AG09309 (cell line): Measurements from ENCODE around the gene TCF3.
"Not testable (repeated sequence)": the region's sequence is repeated elsewhere in the genome, so short reads cannot be mapped to it uniquely, and the experiment has no call there.

Source experiments
- DNase-seq: peaks from one replicate; pipeline ENCODE4 v3.0.0-alpha.2; 2010; ENCODE audit warnings: low read depth
- H3K4me3 ChIP-seq: 2 replicates; pipeline ENCODE4 v1.5.1; 2011; ENCODE audit warnings: mild to moderate bottlenecking, low read depth, low read length, moderate library complexity; ENCODE audit not compliant: control insufficient read depth
- TF ChIP-seq, protein P1 (sequence below): IDR thresholded peaks from 2 replicates; pipeline ENCODE4 v1.5.1; 2011; ENCODE audit warnings: mild to moderate bottlenecking, low read depth, low read length, inconsistent platforms; ENCODE audit not compliant: insufficient read depth, control insufficient read depth; ENCODE audit errors: missing control alignments

The TCF3 gene

DNA sequence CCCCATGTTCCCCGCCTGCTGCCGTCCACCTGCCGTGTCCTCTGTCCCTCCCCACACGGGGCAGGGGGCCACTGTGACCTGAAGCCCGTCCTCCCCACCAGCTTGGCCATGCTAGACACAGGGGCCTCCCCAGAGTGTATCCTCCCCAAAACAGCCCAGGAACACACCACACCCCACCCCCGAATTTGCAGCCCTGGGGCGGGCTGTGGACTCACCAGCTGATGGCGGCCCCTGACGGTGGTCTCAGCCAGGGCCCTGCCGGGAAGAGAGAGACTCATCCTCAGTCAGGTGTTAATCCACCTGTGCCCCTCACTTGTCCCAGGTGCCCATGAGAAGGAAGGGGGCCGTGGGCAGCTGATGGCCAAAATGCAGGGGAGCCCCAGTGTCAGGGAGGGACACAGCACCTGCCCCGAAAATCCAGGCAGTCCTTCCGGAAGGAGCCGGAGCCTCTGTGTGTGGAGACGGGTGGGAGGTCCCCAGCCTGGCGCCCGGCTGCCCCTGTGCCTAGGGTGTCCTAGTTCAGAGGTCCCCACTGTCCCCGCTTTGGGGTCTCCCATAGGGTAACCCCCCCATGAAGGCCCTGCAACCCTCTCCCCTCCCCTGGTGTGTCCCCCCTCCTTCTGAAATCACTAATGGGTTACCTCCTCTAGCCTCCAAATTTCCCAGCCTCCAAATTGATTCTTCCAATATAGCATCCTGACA lies 39.3 kb upstream of the TCF3 start:
- DNase-seq: no peak
- H3K4me3 ChIP-seq: no peak overlapping the region
- TF ChIP-seq, protein P1, sequence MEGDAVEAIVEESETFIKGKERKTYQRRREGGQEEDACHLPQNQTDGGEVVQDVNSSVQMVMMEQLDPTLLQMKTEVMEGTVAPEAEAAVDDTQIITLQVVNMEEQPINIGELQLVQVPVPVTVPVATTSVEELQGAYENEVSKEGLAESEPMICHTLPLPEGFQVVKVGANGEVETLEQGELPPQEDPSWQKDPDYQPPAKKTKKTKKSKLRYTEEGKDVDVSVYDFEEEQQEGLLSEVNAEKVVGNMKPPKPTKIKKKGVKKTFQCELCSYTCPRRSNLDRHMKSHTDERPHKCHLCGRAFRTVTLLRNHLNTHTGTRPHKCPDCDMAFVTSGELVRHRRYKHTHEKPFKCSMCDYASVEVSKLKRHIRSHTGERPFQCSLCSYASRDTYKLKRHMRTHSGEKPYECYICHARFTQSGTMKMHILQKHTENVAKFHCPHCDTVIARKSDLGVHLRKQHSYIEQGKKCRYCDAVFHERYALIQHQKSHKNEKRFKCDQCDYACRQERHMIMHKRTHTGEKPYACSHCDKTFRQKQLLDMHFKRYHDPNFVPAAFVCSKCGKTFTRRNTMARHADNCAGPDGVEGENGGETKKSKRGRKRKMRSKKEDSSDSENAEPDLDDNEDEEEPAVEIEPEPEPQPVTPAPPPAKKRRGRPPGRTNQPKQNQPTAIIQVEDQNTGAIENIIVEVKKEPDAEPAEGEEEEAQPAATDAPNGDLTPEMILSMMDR: no peak

DNA sequence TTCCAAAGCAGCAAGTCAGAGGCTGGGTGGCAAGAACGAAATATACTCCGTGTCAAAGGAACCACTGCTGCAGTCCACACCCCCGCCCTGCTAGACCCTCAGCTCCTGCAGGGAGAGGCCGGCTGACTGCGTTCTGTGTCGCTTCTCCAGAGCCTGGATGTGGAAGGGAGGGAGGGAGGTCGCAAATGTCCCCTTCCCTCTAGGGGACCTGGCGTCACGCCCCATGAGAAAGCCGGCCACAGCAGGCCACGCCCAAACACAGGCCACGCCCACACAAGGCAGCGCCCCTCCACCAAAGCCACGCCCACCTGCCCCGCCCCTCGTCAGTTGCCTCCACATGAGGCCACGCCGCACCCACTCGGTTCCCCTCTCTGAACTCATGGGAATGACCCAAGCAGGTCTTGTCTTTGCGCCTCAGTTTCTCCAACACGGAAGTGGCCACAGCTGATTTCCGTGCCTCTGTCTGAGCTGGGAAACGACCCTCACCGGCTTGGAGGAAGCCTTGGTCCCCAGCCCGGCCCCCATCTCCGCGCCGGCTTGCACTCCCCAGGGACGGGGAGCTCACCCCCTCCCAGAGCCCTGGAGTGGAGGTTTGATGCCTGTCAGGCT lies 38.4 kb upstream of the TCF3 start:
- TF ChIP-seq, protein P1: no peak
- no peak overlapping the region for H3K4me3 ChIP-seq
- DNase-seq: no peak

GRCh38 chr19:1685785-1686184 lies 33.4 kb upstream of the TCF3 start:
- not testable (repeated sequence) for DNase-seq, H3K4me3 ChIP-seq

GRCh38 chr19:1685046-1685445 lies 32.6 kb upstream of the TCF3 start:
- no peak overlapping the region for H3K4me3 ChIP-seq
- no peak for DNase-seq
- TF ChIP-seq, protein P1: no peak

- no peak overlapping the region for H3K4me3 ChIP-seq
- no peak for DNase-seq
- TF ChIP-seq, protein P1: no peak
These were observed 32.1 kb upstream of the TCF3 start for GRCh38 chr19:1684573-1684912.

GRCh38 chr19:1683869-1684572 lies 31.6 kb upstream of the TCF3 start:
- no peak overlapping the region for H3K4me3 ChIP-seq
- TF ChIP-seq, protein P1: no peak
- no peak for DNase-seq

DNA sequence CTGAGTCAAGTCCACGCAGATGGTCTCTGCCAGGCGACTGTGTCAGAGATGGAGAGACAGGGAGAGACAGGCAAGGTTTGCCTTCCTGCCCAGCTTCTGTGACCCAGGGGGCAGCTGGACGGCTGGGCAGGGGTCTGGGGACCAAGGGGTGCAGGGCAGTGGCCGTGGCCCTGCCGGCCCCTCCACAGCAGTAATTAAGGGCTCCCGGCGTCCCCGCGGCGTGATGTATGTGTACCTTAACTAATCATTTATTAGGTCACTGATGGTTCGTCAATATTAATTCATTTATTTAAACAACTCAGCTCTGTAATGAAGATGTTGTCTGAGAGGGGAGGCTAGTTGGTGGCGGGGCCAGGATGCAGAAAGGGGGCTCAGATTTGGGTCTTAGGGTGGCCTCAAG lies 28.6 kb upstream of the TCF3 start:
- TF ChIP-seq, protein P1: no peak
- H3K4me3 ChIP-seq: no peak overlapping the region
- no peak for DNase-seq
